ENCODE results near the gene TYRO3. TPM values are rescaled to one million over a fixed set of nuclear protein-coding genes. Genes with fewer than 3 reads are reported as not detected.

The TYRO3 gene
- total RNA-seq, 1 experiment from 2014 or later = 30.3 TPM

DNA sequence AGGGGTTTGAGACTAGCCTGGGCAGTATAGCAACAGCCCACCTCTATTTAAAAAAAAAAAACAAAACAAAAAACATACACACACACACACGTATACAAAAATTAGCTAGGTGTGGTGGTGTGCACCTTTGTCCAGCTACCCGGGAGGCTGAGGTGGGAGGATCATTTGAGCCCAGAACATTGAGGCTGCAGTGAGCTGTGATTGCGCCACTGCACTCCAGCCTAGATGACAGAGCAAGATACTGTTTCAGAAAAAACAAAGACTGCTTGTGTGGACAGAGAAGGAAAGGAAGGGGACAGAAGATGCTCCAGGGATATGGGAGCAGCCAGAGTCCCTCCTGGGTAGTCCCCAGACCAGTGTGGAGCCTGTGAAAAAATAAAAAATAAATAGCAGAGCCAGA, 12.9 kb downstream of the TYRO3 start:
- intact Hi-C loops (cut with micrococcal nuclease; ENCODE audit: unreplicated experiment) = no loop called here
- H2AFZ ChIP-seq = no peak overlapping the region
- DNase-seq = no peak
- no peak overlapping the region for H3K4me2 ChIP-seq
- no peaks in the 10 kb centered on the region for H3F3A ChIP-seq (ENCODE audit: insufficient read depth, low read depth)
- no peaks in the 10 kb centered on the region for H3K79me2 ChIP-seq (ENCODE audit: low read depth)
- no TSS peak for BruUV-seq (replicated peaks)
- CTCF ChIA-PET = no interaction called here
- POLR2A ChIA-PET (ENCODE audit: unreplicated experiment) = no interaction called here
- no peaks in the 10 kb centered on the region for H4K20me1 ChIP-seq (ENCODE audit: insufficient read depth)
- no peaks in the 10 kb centered on the region for H3K36me3 ChIP-seq (ENCODE audit: low read depth)
- no peaks in the 10 kb centered on the region for H3K27me3 ChIP-seq (ENCODE audit: insufficient read depth, low read depth)
- TF ChIP-seq EZH2 (IDR thresholded peaks at IDR 0.05; ENCODE audit: low read depth) = no peak
- TF ChIP-seq, protein P1, sequence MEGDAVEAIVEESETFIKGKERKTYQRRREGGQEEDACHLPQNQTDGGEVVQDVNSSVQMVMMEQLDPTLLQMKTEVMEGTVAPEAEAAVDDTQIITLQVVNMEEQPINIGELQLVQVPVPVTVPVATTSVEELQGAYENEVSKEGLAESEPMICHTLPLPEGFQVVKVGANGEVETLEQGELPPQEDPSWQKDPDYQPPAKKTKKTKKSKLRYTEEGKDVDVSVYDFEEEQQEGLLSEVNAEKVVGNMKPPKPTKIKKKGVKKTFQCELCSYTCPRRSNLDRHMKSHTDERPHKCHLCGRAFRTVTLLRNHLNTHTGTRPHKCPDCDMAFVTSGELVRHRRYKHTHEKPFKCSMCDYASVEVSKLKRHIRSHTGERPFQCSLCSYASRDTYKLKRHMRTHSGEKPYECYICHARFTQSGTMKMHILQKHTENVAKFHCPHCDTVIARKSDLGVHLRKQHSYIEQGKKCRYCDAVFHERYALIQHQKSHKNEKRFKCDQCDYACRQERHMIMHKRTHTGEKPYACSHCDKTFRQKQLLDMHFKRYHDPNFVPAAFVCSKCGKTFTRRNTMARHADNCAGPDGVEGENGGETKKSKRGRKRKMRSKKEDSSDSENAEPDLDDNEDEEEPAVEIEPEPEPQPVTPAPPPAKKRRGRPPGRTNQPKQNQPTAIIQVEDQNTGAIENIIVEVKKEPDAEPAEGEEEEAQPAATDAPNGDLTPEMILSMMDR (conservative IDR thresholded peaks at IDR 0.05) = no peak
- H3K9me2 ChIP-seq (ENCODE audit: insufficient read depth) = no peaks in the 10 kb centered on the region
- no peaks in the 10 kb centered on the region for H3K4me1 ChIP-seq (replicated peaks; ENCODE audit: insufficient read depth)
- H3K27ac ChIP-seq = no peak overlapping the region
- no peak overlapping the region for H3K4me3 ChIP-seq
- no peaks in the 10 kb centered on the region for H3K9me3 ChIP-seq (ENCODE audit: insufficient read depth, low read depth)

DNA sequence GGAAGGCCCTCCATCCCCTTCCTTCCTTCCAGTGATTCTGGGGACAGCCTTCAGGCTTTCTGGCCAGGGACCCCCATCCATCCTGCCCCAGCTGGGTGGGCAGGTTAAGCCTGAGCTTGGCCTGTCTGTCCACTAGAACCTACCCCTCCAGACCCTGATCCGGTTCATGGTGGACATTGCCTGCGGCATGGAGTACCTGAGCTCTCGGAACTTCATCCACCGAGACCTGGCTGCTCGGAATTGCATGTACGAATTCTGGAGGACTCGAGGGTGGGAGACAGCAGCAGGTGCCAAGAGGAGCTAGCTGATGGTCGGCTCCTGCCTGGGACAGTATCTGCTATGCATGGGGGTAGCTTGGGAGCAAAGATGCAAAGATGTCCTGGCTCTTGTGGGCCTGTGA, 13.9 kb downstream of the TYRO3 start:
- Histone ChIP-seq H3K4me2 (no peak overlapping the region), H3K36me3 (ENCODE audit: low read depth) (no peaks in the 10 kb centered on the region), H3K27me3 (ENCODE audit: insufficient read depth, low read depth) (no peaks in the 10 kb centered on the region), H3K4me1 (replicated peaks; ENCODE audit: insufficient read depth) (no peaks in the 10 kb centered on the region), H4K20me1 (ENCODE audit: insufficient read depth) (no peaks in the 10 kb centered on the region), H3K4me3 (no peak overlapping the region), H3F3A (ENCODE audit: insufficient read depth, low read depth) (no peaks in the 10 kb centered on the region), H3K79me2 (ENCODE audit: low read depth) (no peaks in the 10 kb centered on the region), H2AFZ (no peak overlapping the region), H3K9me2 (ENCODE audit: insufficient read depth) (no peaks in the 10 kb centered on the region), H3K9me3 (ENCODE audit: insufficient read depth, low read depth) (no peaks in the 10 kb centered on the region), H3K27ac (no peak overlapping the region)
- POLR2A ChIA-PET (ENCODE audit: unreplicated experiment) = no interaction called here
- no TSS peak for BruUV-seq (replicated peaks)
- DNase-seq = no peak
- CTCF ChIA-PET = no interaction called here
- intact Hi-C loops (cut with micrococcal nuclease; ENCODE audit: unreplicated experiment) = no loop called here
- no peak for TF ChIP-seq EZH2 (IDR thresholded peaks at IDR 0.05; ENCODE audit: low read depth)

- intact Hi-C loops (cut with micrococcal nuclease; ENCODE audit: unreplicated experiment) = no loop called here
- POLR2A ChIA-PET (ENCODE audit: unreplicated experiment) = no interaction called here
- no peak for DNase-seq
These were observed 14.4 kb downstream of the TYRO3 start for GRCh38 chr15:41573396-41573795.

GRCh38 chr15:41574158-41574557, 15.1 kb downstream of the TYRO3 start:
- no peak for DNase-seq
- Histone ChIP-seq H2AFZ (no peak overlapping the region), H3K9me3 (ENCODE audit: insufficient read depth, low read depth) (no peaks in the 10 kb centered on the region), H3F3A (ENCODE audit: insufficient read depth, low read depth) (no peaks in the 10 kb centered on the region), H3K4me2 (no peak overlapping the region), H4K20me1 (ENCODE audit: insufficient read depth) (no peaks in the 10 kb centered on the region), H3K4me3 (no peak overlapping the region), H3K4me1 (replicated peaks; ENCODE audit: insufficient read depth) (no peaks in the 10 kb centered on the region), H3K36me3 (ENCODE audit: low read depth) (no peaks in the 10 kb centered on the region), H3K27me3 (ENCODE audit: insufficient read depth, low read depth) (no peaks in the 10 kb centered on the region), H3K27ac (no peak overlapping the region), H3K9me2 (ENCODE audit: insufficient read depth) (no peaks in the 10 kb centered on the region), H3K79me2 (ENCODE audit: low read depth) (no peaks in the 10 kb centered on the region)
- POLR2A ChIA-PET (ENCODE audit: unreplicated experiment) = interaction anchor here (0.7 kb wide), 1 partner anchor 998 kb away, joined by 4 read pairs; no protein-coding TSS in a partner anchor
- CTCF ChIA-PET = no interaction called here
- BruUV-seq (replicated peaks) = no TSS peak
- TF ChIP-seq, protein P1 (conservative IDR thresholded peaks at IDR 0.05) = no peak
- no peak for TF ChIP-seq EZH2 (IDR thresholded peaks at IDR 0.05; ENCODE audit: low read depth)
- intact Hi-C loops (cut with micrococcal nuclease; ENCODE audit: unreplicated experiment) = no loop called here

More at GRCh38 chr15:41573396-41573795, 14.4 kb downstream of the TYRO3 start:
- Histone ChIP-seq H3K36me3 (ENCODE audit: low read depth) (no peaks in the 10 kb centered on the region), H3K9me2 (ENCODE audit: insufficient read depth) (no peaks in the 10 kb centered on the region), H3K27ac (no peak overlapping the region), H3K4me2 (no peak overlapping the region), H3F3A (ENCODE audit: insufficient read depth, low read depth) (no peaks in the 10 kb centered on the region), H2AFZ (no peak overlapping the region), H3K79me2 (ENCODE audit: low read depth) (no peaks in the 10 kb centered on the region), H4K20me1 (ENCODE audit: insufficient read depth) (no peaks in the 10 kb centered on the region), H3K27me3 (ENCODE audit: insufficient read depth, low read depth) (no peaks in the 10 kb centered on the region), H3K9me3 (ENCODE audit: insufficient read depth, low read depth) (no peaks in the 10 kb centered on the region), H3K4me3 (no peak overlapping the region), H3K4me1 (replicated peaks; ENCODE audit: insufficient read depth) (no peaks in the 10 kb centered on the region)
- no TSS peak for BruUV-seq (replicated peaks)
- TF ChIP-seq, protein P1 (conservative IDR thresholded peaks at IDR 0.05) = no peak
- no peak for TF ChIP-seq EZH2 (IDR thresholded peaks at IDR 0.05; ENCODE audit: low read depth)
- CTCF ChIA-PET = no interaction called here
